Measurements from ENCODE around the gene ADAMTS4.

Gene ADAMTS4

GRCh38 chr1:161171696-161172095 is 27.2 kb downstream of the ADAMTS4 start:
- TF ChIP-seq CTCF (IDR thresholded peaks at IDR 0.05; ENCODE audit: unreplicated experiment in 3 of 3) = no peak
- Mint-ChIP-seq H3K4me1 (peaks cover 36% of the 10 kb centered on the region), H3K36me3 (ENCODE audit: low read depth) (peaks cover 49% of the 10 kb centered on the region), H3K27me3 (ENCODE audit: low read depth) (no peaks in the 10 kb centered on the region), H3K27ac (no peak overlapping the region), H3K9me3 (no peaks in the 10 kb centered on the region), H3K4me3 (no peak overlapping the region)

GRCh38 chr1:161171191-161171590 is 27.7 kb downstream of the ADAMTS4 start:
- H3K9me3 Mint-ChIP-seq = no peaks in the 10 kb centered on the region
- no peaks in the 10 kb centered on the region for H3K27me3 Mint-ChIP-seq (ENCODE audit: low read depth)
- peaks cover 49% of the 10 kb centered on the region for H3K36me3 Mint-ChIP-seq (ENCODE audit: low read depth)
- no peak for TF ChIP-seq CTCF (IDR thresholded peaks at IDR 0.05; ENCODE audit: unreplicated experiment in 3 of 3)
- peak overlapping the region in 1 of 3 experiments; percentile 14 for H3K4me3 Mint-ChIP-seq
- peaks cover 33% of the 10 kb centered on the region for H3K4me1 Mint-ChIP-seq
- H3K27ac Mint-ChIP-seq = no peak overlapping the region

DNA sequence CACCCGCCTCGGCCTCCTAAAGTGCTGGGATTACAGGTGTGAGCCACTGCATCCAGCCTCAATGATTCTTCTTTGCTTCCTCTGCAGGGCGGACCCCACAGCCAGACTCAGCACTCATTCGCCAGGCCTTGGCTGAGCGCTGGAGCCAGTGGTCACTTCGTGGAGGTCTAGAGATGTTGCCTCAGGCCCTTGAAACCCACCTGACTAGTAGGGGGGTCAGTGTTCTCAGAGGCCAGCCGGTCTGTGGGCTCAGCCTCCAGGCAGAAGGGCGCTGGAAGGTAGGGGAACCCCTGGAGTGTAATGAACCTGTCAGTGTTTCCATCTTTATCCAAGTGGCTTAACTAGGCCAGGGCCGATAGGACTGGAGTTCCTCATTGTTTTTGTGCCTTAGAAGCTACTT is 29.9 kb downstream of the ADAMTS4 start:
- no peak overlapping the region for H3K27ac Mint-ChIP-seq
- H3K4me3 Mint-ChIP-seq = peak overlapping the region; percentile 83 to 94 (median 88)

GRCh38 chr1:161166669-161167548 is 31.9 kb downstream of the ADAMTS4 start:
- peak overlapping the region; percentile 88 to 93 (median 90) for H3K27ac Mint-ChIP-seq
- peak overlapping the region; percentile 83 to 94 (median 88) for H3K4me3 Mint-ChIP-seq
- H3K36me3 Mint-ChIP-seq (ENCODE audit: low read depth) = peaks cover 42% of the 10 kb centered on the region
- H3K4me1 Mint-ChIP-seq = peaks cover 33% of the 10 kb centered on the region
- no peak for TF ChIP-seq CTCF (IDR thresholded peaks at IDR 0.05; ENCODE audit: unreplicated experiment in 3 of 3)
- no peaks in the 10 kb centered on the region for H3K27me3 Mint-ChIP-seq (ENCODE audit: low read depth)
- no peaks in the 10 kb centered on the region for H3K9me3 Mint-ChIP-seq

More for the DNA sequence above, 29.9 kb downstream of the ADAMTS4 start:
- Mint-ChIP-seq H3K36me3 (ENCODE audit: low read depth) (peaks cover 42% of the 10 kb centered on the region), H3K9me3 (no peaks in the 10 kb centered on the region), H3K4me1 (peaks cover 31% of the 10 kb centered on the region), H3K27me3 (ENCODE audit: low read depth) (no peaks in the 10 kb centered on the region)
- no peak for TF ChIP-seq CTCF (IDR thresholded peaks at IDR 0.05; ENCODE audit: unreplicated experiment in 3 of 3)

GRCh38 chr1:161165742-161166668 is 32.8 kb downstream of the ADAMTS4 start, which contains the start of gene PPOX:
PPOX (plus strand) TSS chr1:161166426; CDS start chr1:161166848, 422 bp downstream.
- no peaks in the 10 kb centered on the region for H3K9me3 Mint-ChIP-seq
- peaks cover 41% of the 10 kb centered on the region for H3K4me1 Mint-ChIP-seq
- peak within 1 kb of the TSS; percentile 83 to 94 (median 88) for H3K4me3 Mint-ChIP-seq
- TF ChIP-seq CTCF (IDR thresholded peaks at IDR 0.05; ENCODE audit: unreplicated experiment in 3 of 3) = peak; percentile 27 to 48 (median 46)
- peak within 1 kb of the TSS; percentile 88 to 93 (median 90) for H3K27ac Mint-ChIP-seq
- H3K27me3 Mint-ChIP-seq (ENCODE audit: low read depth) = no peaks in the 10 kb centered on the region
- H3K36me3 Mint-ChIP-seq (ENCODE audit: low read depth) = peaks cover 41% of the 10 kb centered on the region
